Colonic mucosa (tissue), 4 donors: ENCODE measurements around the gene ARHGEF16. TPM values are rescaled to one million over a fixed set of nuclear protein-coding genes. Genes with fewer than 3 reads are reported as not detected.

ENCODE experiments used
- DNase-seq: peaks from one replicate; pipeline ENCODE4 v3.0.0-alpha.2; 2020
- H3K27ac ChIP-seq: fragments of 200-600 bp; one replicate; pipeline ENCODE4 v1.8.0; 2021
- H3K27me3 ChIP-seq: fragments of 200-600 bp; one replicate; pipeline ENCODE4 v1.8.0; 2021
- H3K36me3 ChIP-seq: fragments of 200-600 bp; one replicate; pipeline ENCODE4 v1.8.0; 2021
- H3K4me1 ChIP-seq: fragments of 200-600 bp; one replicate; pipeline ENCODE4 v1.8.0; 2021; ENCODE audit warnings: mild to moderate bottlenecking
- H3K4me3 ChIP-seq: fragments of 200-600 bp; one replicate; pipeline ENCODE4 v1.8.0; 2021
- H3K9ac ChIP-seq, 2 donors: one replicate each; pipeline ENCODE4 v1.7.0; 2013; ENCODE audit warnings: control low read depth in 2 of 2, low read depth in 2 of 2, low read length in 2 of 2
- H3K9me3 ChIP-seq: fragments of 200-600 bp; one replicate; pipeline ENCODE4 v1.8.0; 2021
- intact Hi-C: fragments of 100-400 bp; cut with DNase I; formaldehyde crosslinking; loops from one replicate; pipeline ENCODE4 v1.14.1; 2022
- total RNA-seq, 2 donors: library from RNA; stranded (reverse); fragmentation: NEBNext Ultra II Directional in 1 of 2; extraction: Animal tissue kit (Norgen Biotek cat#: 25700) in 1 of 2; gene quantifications; one replicate each; pipeline ENCODE4 v1.2.1, GENCODE V29; 2021
- TF ChIP-seq, protein P1 (sequence below): fragments of 200-600 bp; IDR thresholded peaks from one replicate; pipeline ENCODE4 v1.8.0; 2022; ENCODE audit warnings: antibody characterized with exemption, mild to moderate bottlenecking
- donor health status: healthy.
- donor health status: DM: no; HTN: no; CAD: no.
- donor health status: DM: no; HTN: no; CAD: no.

ARHGEF16 gene
- total RNA-seq, 2 donors from 2014 or later = 77.3 to 90.2 TPM

DNA sequence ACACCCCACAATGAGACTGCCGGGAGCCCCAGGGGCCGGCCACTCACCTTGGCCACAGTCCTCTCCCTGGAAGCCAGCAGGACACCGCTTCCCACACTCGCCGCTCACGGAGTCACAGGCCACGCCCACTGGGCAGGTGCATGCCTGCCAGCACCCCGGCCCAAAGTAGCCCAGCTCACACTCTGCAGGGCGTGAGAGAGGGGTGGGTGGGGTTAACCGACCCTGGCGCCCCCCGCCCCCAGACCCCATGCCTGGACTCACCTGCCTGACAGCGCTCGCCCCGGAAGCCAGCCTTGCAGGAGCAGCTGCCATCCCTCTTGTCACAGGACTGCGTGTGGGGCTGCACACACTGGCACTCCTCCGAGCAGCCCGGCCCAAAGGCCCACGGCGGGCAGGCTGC is 50.7 kb downstream of the ARHGEF16 start:
- Histone ChIP-seq H3K9ac (no peak overlapping the region), H3K4me3 (no peak overlapping the region), H3K4me1 (no peaks in the 10 kb centered on the region), H3K27ac (no peak overlapping the region), H3K27me3 (no peaks in the 10 kb centered on the region), H3K36me3 (no peaks in the 10 kb centered on the region), H3K9me3 (no peaks in the 10 kb centered on the region)
- TF ChIP-seq, protein P1, sequence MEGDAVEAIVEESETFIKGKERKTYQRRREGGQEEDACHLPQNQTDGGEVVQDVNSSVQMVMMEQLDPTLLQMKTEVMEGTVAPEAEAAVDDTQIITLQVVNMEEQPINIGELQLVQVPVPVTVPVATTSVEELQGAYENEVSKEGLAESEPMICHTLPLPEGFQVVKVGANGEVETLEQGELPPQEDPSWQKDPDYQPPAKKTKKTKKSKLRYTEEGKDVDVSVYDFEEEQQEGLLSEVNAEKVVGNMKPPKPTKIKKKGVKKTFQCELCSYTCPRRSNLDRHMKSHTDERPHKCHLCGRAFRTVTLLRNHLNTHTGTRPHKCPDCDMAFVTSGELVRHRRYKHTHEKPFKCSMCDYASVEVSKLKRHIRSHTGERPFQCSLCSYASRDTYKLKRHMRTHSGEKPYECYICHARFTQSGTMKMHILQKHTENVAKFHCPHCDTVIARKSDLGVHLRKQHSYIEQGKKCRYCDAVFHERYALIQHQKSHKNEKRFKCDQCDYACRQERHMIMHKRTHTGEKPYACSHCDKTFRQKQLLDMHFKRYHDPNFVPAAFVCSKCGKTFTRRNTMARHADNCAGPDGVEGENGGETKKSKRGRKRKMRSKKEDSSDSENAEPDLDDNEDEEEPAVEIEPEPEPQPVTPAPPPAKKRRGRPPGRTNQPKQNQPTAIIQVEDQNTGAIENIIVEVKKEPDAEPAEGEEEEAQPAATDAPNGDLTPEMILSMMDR = no peak
- intact Hi-C loops = no loop called here
- DNase-seq = no peak

DNA sequence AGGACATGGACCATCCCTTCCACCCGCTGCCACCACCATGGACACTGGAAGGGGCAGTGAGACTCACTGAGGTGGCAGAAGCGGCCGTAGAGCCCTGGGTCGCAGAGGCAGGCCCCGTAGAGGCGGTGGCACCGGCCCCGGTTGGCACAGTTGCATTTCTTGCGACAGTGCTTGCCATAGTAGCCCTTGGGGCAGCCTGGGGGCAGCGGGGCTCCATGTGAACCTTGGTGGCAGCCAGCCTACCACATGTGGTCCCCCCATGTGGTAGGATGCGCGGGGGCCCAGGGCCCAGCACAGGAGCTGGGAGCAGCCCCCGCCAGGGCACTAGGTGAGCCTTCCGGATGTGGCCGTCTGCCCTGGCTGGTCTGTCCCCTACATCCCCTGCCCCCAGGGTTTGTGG is 51.6 kb downstream of the ARHGEF16 start:
- intact Hi-C loops = no loop called here
- H3K4me3 ChIP-seq = no peak overlapping the region
- DNase-seq = no peak

DNA sequence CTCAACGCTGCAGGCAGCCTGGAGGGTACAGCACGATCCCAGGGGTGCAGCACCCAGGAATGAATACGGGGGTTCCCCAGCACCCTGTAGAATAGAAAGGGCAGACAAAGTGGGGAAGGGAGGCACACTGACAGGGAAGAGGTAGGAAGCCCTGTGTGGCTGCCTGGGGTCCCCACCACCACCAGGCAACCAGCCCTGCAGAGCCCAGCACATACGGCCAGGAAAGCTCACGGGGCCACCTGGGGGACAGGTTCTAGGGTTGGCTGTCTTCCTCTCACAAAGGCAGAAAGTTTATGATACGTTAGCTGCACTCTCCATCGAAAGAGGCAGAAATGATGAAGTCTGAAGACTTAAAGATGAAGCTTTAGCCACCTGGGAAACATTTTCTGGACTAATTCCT is 52.5 kb downstream of the ARHGEF16 start:
- Histone ChIP-seq H3K27ac (no peak overlapping the region), H3K9me3 (no peaks in the 10 kb centered on the region), H3K4me3 (no peak overlapping the region), H3K9ac (no peak overlapping the region), H3K36me3 (no peaks in the 10 kb centered on the region), H3K4me1 (no peaks in the 10 kb centered on the region), H3K27me3 (no peaks in the 10 kb centered on the region)
- intact Hi-C loops = no loop called here
- TF ChIP-seq, protein P1 = no peak
- no peak for DNase-seq

More for the DNA sequence above, 51.6 kb downstream of the ARHGEF16 start:
- no peak overlapping the region for H3K9ac ChIP-seq
- H3K36me3 ChIP-seq = no peaks in the 10 kb centered on the region
- H3K4me1 ChIP-seq = no peaks in the 10 kb centered on the region
- no peaks in the 10 kb centered on the region for H3K9me3 ChIP-seq
- TF ChIP-seq, protein P1 = no peak
- no peak overlapping the region for H3K27ac ChIP-seq
- H3K27me3 ChIP-seq = no peaks in the 10 kb centered on the region

GRCh38 chr1:3507636-3508275 is 53.3 kb downstream of the ARHGEF16 start:
- DNase-seq = no peak
- intact Hi-C loops = no loop called here

GRCh38 chr1:3508757-3509415 is 54.4 kb downstream of the ARHGEF16 start:
- intact Hi-C loops = no loop called here
- H3K36me3 ChIP-seq = no peaks in the 10 kb centered on the region
- TF ChIP-seq, protein P1 = no peak
- H3K9me3 ChIP-seq = no peaks in the 10 kb centered on the region
- no peaks in the 10 kb centered on the region for H3K27me3 ChIP-seq
- no peaks in the 10 kb centered on the region for H3K4me1 ChIP-seq
- H3K9ac ChIP-seq = no peak overlapping the region
- DNase-seq = no peak
- H3K27ac ChIP-seq = no peak overlapping the region
- H3K4me3 ChIP-seq = no peak overlapping the region

More at GRCh38 chr1:3507636-3508275, 53.3 kb downstream of the ARHGEF16 start:
- TF ChIP-seq, protein P1 = no peak
- no peaks in the 10 kb centered on the region for H3K9me3 ChIP-seq
- no peaks in the 10 kb centered on the region for H3K36me3 ChIP-seq
- no peak overlapping the region for H3K27ac ChIP-seq
- H3K9ac ChIP-seq = no peak overlapping the region
- H3K4me3 ChIP-seq = no peak overlapping the region
- no peaks in the 10 kb centered on the region for H3K27me3 ChIP-seq
- H3K4me1 ChIP-seq = no peaks in the 10 kb centered on the region
